EH (cell line): ENCODE data around the gene PPAT.

Source experiments
- DNase-seq: peaks from one replicate; pipeline ENCODE4 v3.0.0-alpha.2; 2015; ENCODE audit warnings: low read depth

The PPAT gene

GRCh38 chr4:56434599-56435139, 746 bp downstream of the PPAT start:
- peak; percentile 74 for DNase-seq

DNA sequence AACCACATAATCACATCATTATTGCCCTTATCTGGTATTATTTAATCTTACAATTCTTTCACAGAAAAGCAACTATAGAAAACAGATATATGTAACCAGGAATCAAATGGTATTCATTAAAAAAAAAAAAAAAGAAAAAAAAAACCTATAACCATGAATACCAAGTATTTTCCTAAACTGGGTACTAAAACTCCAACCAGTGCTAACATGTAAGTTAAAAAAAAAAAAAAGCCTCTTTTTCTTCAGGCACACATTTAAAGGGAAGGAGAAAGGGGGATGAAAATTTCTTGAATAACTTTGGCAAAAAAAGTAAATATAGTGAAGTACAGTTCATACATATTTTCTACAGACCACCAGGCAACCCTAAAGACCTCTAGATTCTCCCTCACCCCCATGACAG, 2.1 kb downstream of the PPAT start:
- DNase-seq: no peak

GRCh38 chr4:56430203-56430602, 5.2 kb downstream of the PPAT start:
- no peak for DNase-seq

DNA sequence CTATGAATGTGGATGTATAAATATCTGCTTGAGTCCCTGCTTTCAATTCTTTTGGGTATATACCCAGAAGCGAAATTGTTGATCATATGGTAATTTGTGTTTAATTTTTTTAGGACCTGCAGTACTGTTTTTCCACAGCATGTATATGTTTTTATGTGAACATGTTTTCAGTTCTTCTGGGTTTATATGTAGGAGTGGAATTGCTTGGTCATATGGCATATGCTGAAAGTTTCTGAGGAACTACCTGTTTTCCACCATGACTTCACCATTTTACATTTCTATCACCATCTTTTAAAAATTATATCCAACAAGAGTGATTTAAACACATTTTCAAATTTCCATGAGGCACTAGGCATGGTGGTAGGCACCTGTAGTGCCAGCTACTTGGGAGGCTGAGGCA, 8.2 kb downstream of the PPAT start:
- no peak for DNase-seq

GRCh38 chr4:56426273-56426672, 9.1 kb downstream of the PPAT start:
- no peak for DNase-seq

DNA sequence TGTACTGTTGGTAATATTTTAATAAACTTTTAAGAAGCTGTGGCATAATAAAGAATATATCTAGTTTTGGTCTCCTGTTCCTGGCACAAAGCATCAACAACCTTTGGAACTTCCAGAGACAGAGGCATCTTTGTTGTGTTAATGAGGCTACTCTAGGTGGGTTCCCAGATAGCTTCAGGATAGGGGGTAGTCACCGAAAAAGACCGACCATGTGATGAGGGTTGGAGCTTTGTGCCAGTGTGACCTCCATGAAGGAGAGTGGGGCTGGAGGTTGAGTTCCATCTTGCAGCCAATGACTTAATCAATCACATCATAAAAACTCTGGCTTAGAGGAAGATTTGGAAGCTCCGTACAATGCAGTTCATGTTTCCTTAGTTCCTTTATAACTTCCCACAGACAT, 9.9 kb downstream of the PPAT start:
- DNase-seq: no peak

DNA sequence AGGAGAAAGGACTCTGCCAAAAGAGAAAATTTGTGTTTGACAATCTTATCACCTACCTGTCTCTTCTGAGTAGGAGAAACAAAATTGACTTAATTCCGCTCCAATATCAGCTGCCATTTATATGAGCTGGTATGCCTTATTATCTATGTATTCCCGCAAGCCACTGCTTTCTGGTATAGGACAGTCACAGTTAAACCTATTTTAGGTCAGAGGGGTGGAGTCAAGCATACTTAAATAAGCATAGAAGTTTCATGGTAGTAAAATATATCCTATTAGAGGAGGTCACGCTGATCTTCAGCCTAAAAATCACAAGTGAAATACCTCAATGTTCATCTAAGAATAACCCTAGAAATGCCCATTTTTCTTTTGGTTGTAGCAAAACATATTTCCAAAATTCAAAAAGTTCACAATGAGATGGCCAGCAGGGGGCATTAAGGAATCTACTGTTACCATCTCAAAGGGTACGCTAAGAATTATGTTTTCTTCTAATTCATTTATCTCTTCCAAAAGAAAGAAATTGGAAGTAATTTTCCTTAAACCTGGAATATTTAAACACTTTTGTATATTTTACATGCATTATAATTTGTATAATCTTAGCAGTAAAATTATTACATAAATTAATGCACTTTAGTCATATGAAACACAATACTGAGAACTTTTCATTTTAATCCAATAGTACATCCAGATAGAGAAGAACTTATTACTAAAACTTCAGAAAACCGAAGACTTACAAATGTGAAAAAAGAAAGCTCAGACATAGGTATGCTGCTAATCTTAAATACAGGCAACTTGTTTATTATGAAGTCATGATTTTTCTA, 10.5 kb downstream of the PPAT start:
- DNase-seq: peak; percentile 43

GRCh38 chr4:56424176-56424575, 11.2 kb downstream of the PPAT start:
- DNase-seq: no peak

DNA sequence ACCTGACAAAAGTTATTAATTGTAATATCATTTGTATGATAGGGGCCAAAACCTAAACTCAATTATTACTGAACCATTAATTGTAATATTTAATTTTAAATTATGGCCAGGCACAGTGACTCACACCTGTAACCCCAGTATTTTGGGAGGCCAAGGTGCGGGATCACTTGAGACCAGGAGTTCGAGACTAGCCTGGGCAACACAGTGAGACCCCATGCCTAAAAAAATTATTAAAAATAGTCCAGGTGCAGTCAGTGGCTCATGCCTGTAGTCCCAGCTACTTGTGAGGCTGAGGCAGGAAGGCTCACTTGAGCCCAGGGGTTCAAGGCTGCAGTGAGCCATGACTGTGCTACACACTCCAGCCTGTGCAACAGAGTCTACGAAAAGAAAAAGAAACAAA, 18.0 kb downstream of the PPAT start:
- no peak for DNase-seq

- no peak for DNase-seq
Observed at GRCh38 chr4:56416349-56416748, 19.1 kb downstream of the PPAT start.

DNA sequence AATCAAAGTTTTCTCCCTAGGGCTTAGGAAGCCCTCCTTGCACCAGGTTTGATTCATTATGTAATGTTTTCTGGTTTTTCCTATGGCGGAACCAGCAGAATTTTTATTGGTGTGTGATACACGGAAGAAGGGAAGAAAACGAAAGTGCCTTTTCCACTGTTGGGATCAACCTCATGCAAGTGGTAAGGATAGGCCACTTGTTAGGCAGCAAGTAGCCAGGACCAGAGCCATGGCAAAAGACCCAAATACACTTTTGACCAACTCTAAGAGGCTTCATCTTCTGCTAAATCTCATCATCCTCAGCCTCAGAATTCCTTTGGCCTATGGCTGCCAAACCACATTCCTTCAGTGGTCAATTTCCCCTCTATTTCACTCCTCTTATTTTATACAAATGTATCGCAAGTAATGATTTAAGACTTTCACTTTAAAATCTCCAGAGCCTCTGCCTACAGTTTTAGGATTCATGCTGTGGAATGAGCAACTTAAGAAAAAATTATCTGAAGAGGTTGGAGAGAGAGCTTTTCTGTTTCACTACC, 21.2 kb downstream of the PPAT start:
- peak; percentile 40 for DNase-seq

DNA sequence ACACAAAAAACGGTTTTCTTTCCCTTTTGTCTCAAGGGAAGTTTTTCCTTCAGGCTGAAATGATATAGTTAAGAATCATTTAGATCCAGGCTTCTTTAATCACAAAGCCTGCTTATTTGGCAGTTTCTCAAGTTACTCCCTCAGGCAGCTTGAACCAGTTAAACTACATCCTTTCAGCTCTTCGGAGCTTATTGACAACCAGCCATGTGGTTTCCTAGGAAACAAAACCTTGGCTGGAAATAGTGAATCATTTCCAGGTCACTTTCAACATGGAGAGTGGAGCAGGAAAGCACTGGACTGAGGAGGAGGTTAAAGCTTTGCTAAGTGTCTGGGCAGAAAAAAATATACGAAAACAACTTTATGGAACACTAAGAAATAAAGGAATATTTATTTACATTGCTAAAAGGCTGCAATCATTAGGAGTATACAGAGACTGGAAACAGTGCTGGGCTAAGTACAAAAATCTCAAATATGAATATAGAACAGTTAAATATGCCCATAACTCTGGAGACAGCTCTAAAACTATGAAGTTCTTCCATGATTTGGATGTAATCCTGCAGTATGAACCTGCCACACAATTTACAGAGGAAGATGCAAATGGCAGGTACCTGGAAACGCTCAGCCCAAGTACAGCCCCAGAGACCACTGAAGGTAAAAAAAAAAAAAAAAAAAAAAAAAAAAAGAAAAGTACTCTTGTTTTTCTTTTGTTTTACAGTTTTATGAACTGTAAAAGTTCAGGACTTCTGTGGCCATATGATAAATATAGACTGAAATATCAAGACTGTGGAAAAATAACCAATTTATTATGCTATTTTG, 25.0 kb downstream of the PPAT start:
- DNase-seq: peak; percentile 97

DNA sequence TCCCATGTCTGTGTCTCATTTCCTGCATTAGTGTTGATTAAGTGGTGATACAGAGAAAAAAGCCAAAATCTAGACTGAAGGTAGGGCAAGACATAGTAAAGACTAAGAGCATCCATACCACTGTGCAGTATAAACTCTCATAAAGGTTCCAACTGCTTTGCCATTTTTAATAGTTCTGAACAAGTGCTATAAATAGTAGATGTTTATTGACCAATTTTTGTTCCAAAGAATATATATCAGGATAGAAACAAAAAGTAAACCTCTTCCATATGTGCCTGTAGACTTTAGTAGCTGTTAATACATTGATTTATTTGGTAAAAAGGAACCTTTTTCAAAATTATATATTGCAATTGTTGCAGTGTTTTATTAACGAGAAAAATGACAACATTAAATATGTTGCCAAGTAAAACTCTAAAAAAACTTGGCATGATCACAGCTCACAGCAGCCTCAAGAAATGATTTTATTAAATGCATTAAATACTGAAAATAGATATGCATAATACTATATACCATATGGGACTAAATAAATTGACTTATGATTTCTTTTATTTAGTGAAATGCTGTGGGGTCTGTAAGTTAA, 25.8 kb downstream of the PPAT start:
- no peak for DNase-seq

DNA sequence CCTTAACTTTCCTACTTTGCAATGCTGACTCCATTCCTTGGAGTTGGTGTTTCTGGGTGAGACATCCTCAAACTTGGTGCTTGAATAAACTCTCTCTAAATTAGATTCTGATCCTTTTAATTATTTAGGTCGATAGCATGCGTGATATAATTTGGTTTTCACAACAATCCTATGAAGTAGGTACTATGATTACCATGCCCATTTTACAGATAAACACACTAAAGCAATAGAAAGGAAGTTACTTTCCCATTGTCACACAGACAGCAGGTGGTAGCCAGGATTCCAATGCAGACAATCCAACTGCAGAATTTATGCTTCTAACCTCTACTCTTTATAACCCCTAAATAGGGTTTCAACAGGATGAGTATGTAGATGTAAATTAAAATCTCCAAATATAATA, 26.4 kb downstream of the PPAT start:
- no peak for DNase-seq

DNA sequence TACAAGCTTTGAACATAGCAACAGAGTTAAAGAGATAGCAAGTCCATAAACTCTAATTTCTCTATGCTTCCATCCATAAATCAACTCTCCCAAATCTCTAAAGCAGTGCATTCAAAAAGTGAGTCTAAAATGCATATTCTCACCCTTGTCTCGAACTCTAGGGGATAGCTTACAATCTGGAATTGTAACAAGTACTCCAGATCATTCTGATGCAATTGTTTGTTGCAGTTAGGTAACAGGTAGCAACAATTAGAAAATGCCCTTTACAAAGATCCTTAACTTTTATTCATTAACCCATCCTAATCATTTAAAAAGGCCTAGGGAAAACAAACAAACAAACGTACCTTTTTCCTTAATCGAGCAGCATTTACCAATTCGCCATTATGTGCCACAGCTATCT, 29.3 kb downstream of the PPAT start:
- DNase-seq: no peak

DNA sequence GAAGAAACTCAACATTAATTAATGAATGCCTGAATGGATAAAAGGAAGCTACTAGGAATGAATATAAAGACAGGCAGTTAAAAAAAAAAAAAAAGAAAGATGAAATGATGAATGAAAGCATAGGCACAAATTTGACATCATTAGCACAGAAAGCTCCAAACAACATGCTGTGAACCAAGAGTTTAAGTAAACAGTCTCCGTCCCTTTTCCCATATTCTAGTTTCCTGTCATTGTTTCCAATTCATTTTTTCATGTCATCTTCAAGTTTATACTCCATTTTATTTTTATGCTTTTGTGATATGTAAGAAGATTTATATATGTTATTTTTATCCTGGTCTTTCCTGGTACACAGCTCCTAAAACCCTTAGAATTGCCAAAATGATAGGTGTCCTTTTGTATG, 30.4 kb downstream of the PPAT start:
- no peak for DNase-seq

DNA sequence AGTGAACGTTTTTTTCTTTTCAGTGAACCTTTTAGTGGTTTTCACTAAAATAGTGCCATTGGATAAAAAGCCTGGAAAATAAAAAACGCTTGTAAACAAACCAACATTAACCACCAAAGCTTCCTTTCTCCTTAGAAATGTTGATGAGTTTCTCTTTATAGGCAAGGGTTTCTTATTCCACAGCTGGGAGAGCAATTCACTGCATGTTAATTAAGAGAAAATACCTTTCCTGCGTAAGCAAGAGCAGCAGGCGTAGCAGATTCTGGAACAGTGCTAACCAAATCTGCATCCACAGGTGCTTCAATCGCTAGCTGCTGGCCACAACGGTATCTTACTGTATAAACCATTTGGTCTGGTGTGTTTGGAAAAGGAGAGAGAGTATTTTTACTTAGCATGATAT, 34.9 kb downstream of the PPAT start:
- no peak for DNase-seq

DNA sequence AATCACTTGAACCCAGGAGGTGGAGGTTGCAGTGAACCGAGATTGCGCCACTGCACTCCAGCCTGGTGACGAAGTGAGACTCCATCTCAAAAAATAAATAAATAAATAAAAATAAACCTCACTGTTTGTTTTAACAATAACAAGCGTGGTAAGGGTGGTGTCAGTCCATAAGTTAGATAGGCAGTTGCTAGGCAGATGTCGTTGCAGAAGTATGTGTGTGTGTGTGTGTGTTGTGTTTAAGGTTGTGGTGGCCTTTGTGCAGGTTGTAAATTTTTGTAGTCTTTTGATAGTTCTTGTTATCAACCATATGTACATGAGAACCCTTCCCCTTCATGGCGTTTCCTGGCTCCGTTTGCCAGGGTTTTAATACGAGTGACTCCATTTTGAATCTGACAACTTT, 44.1 kb downstream of the PPAT start:
- DNase-seq: no peak

DNA sequence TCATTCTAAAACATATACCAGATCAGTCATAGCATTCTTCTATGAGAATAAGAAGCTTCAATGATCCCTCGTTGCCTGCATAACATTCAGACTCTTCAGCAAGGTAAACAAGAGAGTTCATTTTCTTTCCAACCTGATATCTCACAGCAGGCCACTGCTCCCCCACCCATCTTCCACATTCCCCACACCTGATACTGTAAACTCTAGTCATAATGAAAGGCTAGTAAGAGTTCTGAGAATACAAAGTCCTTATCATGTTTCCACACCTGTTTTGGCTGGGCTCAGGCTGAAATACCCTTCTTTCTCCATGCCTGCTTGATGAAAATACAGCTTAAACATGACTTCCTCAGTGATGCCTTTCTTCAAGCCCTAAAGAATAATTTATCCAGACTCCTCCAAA, 45.9 kb downstream of the PPAT start:
- DNase-seq: no peak

DNA sequence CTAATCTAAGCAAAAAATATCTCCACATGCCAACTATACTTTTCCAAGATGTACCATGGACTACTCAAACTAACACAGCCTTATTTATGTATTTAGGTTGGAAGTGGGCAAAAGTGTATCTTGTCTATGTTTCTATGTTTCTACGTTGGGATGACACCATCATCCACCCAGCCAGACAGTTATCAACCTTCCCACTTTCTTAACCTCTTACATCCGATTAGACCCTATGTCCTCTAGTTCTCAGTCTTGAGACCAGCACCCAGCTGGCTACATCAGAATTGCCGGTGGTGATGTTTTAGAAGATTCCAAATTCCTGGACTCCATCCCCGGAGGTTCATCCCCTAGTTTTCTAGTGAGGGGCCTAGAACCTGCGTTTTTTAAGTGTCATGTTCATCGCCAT, 47.1 kb downstream of the PPAT start:
- peak; percentile 3 for DNase-seq

GRCh38 chr4:56387023-56388001, 48.1 kb downstream of the PPAT start, which contains the start of gene AASDH:
Gene AASDH (minus strand): TSS chr4:56387491. CDS start chr4:56384299, 3,192 bp downstream.
- peak; percentile 95 for DNase-seq
